Subcutaneous adipose tissue (tissue), 4 donors: ENCODE data around the gene TUBA4A. TPM values are rescaled to one million over a fixed set of nuclear protein-coding genes. Genes with fewer than 3 reads are reported as not detected.

Experiments
- CTCF ChIP-seq: fragments of 450-650 bp; IDR thresholded peaks from one replicate; pipeline ENCODE4 v1.5.1; 2016; ENCODE audit warnings: low read depth, mild to moderate bottlenecking, control low read depth, antibody characterized with exemption, moderate library complexity
- total RNA-seq, 4 donors: library from RNA; depleted of rRNA; stranded (reverse); fragments of >200 nt; gene quantifications; one replicate each; pipeline ENCODE4 v1.1.0, GENCODE V29; 2016

The TUBA4A gene
- total RNA-seq, 4 donors from 2014 or later = 7.2 to 31.8 (median 9.2) TPM

DNA sequence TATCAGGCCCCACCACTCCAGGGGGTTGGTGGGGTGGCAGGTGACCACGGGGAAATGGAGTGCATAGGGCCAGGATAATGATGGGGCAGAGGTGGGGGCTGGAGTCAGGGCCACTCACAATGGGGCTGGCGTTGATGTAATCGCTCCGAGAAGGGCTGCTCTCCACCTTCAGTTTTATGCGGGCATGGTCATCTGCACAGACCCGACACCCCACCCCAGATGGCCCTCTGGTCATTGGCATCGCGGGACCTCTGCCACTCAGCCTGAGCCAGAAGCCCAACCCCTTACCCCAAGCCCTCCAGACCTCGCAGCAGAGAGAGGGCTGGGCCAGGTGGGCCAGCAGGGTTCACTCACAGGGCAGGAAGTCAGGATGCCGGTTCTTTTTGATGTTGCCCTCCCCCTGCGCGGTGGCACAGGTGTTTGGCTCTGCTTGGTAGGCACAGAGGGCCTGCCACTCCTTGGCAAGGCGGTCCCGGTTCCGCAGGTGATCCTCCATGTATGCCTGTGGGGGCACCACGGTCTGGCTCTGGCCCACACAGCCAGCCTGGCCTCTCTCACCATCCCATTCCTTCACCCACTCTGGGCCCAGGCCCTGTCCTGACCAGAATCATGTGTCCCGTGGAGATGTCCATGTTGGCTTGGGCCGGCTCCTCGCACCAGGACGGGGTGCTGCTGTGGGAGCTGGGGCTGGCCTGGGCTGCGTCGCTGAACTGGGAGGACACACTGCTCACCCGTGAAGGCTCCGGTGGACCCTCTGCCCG is 43.1 kb upstream of the TUBA4A start:
- TF ChIP-seq CTCF = no peak

DNA sequence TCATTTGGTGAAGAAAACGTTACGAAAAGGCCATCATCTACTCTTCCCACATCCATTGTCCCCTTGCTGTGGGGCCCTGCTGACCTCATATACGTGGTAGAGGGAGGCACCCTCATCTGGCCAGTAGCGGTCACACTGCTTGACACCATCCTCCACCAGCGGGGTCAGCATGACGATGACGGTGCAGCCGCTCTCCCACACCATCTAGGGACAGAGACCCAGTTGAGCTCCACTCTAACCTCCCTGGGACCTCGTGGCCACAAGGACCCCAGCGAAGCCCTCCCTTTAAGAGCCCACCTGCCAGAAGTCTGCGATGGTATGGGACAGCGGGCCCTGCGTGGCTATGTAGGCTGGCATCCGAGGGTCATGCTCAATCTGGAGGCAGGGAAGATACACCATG is 42.4 kb upstream of the TUBA4A start:
- no peak for TF ChIP-seq CTCF

DNA sequence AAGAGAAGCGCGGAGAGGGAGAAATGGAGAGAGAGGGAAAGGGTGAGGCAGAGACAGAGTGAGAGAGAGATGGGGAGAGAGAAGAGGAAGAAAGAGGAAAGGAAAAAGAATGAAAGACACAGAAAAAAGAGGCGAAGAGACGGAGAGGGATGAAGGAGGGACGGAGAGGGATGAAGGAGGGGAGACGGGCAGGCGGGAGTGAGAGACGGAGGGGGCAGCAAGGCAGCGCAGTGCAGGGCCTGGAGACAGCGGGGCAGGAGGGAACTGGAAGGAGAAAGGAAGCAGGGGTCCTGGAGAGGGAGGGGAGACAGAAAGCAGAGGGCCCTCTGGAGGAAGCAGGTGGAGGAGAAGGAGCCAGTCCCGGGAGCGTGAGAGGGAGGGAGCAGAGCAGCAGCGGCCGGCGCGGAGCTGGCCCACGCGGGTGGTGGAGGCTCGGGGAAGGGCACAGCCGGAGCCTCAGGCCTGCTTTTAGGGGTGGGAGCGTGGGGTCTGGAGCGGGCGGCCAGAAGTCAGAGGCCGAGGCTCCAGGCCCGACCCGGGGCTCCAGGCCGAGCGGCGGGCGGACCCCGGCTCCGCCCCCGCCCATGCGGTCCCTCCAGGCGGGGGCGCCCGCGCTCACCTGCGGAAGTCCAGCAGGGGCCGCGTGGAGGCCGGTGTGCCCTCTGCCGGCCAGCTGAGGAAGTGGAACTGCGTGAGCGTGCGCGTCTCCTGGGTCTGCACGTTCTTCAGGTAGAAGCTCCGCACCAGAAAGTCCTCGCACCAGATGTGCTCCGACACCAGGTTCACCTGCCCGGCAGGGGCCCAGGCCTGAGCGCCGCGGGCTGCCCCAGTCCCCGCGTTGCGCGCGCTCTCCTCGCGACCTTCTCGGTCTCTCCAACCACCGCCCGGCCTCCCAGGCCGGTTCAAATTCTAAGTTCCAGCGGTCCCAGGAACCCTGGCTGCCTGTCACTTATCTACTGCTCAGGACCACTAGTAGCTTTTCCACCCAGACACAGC is 40.9 kb upstream of the TUBA4A start:
- no peak for TF ChIP-seq CTCF

- no peak for TF ChIP-seq CTCF
Observed at GRCh38 chr2:219293736-219294231, 40.1 kb upstream of the TUBA4A start.

DNA sequence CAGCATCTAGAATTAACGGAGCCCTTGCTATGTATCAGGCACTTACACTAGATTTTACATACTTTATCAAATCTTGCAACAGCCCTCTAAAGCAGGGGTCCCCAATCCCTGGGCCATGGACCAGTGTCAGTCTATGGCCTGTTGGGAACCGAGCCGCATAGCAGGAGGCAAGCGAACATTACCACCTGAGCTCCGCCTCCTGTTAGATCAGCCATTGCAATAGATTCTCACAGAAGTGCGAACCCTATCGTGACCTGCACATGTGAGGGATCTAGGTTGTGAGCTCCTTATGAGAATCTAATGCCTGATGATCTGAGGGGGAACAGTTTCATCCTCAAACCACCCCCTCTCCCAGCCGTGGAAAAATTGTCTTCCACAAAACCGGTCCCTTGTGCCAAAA is 38.9 kb upstream of the TUBA4A start:
- TF ChIP-seq CTCF = no peak

GRCh38 chr2:219291910-219292490 is 38.3 kb upstream of the TUBA4A start:
- TF ChIP-seq CTCF = no peak
